ENCODE measurements around the gene FGB.

The FGB gene

DNA sequence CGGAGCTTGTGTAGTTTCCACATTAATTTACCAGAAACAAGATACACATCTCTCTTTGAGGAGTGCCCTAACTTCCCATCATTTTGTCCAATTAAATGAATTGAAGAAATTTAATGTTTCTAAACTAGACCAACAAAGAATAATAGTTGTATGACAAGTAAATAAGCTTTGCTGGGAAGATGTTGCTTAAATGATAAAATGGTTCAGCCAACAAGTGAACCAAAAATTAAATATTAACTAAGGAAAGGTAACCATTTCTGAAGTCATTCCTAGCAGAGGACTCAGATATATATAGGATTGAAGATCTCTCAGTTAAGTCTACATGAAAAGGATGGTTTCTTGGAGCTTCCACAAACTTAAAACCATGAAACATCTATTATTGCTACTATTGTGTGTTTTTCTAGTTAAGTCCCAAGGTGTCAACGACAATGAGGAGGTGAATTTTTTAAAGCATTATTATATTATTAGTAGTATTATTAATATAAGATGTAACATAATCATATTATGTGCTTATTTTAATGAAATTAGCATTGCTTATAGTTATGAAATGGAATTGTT is at the start of gene FGB:
FGB (plus strand) TSS at position 315 of the 558 bp plus-strand sequence; CDS start at position 323, 8 bp downstream.
- DNase-seq: no peak

DNA sequence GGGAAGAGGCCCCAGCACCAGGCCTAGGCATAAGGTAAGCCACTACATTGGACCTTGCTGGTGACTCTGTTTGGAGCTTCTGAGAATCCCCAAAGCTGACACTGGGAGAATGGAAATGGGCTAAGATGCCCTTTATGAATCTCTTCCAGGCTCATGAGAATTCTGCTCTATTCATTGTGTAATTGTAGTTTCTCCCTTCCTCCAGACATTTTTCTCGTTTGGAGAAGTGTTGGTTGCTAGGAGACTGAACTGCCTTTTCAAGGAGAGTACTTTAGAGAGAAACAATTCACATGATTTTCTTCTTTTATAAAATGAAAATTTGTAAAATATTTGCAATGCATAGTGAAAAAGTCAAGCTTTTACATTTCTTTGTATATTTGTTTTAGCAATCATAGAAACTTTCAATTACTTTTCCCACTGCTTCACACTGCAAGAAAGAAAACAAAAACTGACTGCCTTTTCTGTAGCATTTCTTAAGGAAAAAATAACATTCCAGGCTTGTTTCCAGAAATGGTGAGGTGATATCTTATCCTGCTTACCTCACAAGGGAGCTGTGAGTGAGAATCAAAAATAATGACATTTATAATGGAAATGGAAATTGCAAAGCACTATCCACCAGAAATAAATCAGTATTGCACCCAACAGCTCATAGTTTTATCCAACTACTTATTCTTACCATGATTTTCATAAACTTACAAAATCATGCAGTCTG is 46.3 kb upstream of the FGB start:
- no peak for DNase-seq

DNA sequence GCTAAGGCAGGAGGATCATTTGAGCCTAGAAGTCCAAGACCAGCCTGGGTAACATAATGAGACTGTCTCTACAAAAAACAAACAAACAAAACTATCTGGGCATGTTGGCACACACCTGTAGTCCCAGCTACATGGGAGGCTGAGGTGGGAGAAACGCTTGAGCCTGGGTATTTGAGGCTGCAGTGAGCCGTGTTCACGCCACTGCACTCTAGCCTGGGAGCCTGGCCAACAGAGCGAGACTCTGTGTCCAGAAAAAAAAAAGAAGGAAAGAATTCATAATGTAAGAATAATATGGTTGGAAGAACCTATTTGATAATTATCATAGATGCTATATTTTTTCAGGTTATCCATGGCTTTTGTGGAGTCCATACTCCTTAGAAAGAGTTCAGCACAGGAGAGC is 45.2 kb upstream of the FGB start:
- DNase-seq: no peak

DNA sequence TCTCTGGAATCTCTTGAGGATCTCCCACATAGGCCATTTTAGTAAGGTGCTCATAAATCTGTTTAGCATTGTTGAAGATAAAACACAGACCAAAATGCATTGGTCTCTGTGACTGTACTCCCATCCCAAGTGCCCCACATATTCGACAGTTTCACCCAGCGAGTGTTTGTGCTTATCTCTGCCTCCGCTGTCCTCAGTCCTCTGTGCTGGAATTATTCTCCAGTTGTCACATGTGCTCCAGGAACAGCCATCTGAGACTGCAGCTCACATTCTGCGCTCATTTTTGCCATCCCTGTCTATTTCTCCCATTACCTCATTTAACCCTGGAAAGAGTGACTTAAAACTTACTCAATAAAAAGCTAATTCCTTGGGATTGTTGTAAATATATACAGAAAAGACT is 43.6 kb upstream of the FGB start:
- DNase-seq: no peak

DNA sequence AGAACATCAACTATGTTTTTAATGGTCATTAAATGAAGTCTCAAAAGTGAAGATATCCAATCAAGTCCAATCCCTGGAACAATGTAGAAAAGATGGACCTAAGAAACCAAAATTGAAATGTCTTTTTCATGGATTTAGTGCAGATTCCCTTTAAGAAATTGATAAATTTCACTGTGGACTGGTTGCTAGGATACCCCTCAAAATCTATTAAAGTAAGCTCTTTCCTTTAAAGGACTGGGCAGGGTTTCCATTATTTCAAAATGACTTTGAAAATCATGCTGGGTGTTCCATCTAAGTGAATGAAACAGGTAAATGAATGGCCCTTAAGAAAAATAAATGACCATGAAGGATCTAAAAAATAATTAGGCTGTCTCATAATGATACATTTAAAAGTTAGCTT is 41.2 kb upstream of the FGB start:
- no peak for DNase-seq

DNA sequence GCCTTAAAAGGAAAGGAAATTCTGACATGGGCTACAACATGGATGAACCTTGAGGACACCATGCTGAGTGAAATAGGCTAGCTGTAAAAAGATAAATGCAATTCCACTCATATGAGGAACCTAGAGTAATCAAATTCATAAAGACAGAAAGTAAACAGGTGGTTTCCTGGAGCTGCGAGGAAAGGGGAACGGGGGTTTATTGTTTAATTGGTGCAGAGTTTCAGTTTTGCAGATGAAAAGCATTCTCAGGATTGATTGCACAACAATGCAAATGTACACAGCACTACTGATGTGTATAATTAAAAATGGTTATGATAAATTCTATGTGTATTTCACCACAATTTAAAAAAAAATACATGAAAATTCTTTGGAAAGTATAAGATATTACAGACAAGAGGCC is 36.7 kb upstream of the FGB start:
- no peak for DNase-seq

DNA sequence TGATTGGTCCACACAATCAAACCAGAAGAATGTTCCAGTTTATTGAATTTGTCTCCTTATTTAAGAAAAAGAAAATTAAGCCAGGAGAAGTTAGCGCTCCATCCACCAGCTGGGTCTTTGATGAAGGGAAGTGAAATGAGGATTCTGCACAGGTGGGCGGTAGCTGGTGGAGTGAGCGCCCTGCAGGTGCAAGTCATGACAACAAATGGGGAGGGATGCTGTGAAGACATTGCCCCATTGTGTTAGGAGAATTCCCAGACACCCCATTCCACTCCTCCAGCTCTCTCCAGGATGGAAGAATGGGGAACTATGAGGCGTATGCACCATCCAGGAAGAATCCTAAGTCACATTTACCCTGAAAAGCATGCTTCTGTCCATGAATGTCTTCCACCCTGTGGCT is 35.5 kb upstream of the FGB start:
- DNase-seq: no peak

DNA sequence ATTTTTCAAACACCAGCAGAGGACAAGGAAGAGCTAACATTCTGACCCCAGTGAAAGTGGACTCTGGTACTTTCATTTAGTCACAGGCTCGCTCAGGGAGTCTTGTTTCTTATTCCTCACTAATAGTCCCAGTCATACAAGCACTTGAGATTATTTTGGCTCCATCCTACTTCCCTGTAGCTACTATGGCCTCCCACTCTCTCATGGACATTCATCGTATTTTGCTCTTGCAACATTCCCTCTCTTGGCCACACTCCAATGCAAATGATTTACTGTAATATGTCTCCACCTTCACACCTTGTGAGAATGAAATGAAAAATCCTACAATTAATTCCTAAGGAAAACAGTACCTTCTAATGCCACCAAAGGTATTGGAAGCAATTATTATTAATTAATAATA is 33.9 kb upstream of the FGB start:
- peak; percentile 10 for DNase-seq

DNA sequence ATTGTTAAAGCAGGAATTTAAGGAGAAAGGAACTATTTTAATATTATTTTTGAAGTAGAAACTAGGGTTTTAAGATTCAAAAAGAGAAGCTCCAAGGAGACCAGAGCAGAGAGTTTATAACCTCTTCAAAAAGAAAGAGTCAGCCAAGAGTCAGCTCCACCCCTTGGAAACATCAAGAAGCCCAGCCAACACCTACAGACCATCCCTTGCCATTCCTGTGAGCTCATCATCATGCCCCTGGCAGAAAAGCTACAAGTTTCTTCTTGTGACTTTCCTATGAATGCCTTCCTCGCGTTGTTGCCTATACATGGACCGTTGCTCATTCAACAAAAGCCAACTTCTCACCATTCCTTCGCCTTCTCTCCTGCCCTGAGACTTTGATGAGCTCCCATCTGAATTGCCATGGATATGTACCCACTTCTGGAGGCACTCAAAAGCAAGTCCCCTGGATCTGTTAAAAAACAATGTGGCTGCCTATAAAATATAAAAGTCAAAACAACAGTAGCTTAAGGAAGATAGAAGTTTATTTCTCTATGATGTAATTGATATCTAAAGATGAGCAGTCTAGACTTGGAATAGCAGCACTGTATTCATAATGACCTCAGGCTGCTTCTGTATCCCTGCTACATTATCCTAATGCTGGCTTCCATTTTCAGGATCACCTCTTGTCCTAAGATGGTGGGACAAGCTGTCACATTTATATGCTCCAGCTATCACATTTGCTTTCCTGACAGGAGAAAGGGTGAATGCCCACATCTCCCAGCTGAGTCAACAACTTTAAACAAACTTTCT is 32.9 kb upstream of the FGB start:
- DNase-seq: no peak

DNA sequence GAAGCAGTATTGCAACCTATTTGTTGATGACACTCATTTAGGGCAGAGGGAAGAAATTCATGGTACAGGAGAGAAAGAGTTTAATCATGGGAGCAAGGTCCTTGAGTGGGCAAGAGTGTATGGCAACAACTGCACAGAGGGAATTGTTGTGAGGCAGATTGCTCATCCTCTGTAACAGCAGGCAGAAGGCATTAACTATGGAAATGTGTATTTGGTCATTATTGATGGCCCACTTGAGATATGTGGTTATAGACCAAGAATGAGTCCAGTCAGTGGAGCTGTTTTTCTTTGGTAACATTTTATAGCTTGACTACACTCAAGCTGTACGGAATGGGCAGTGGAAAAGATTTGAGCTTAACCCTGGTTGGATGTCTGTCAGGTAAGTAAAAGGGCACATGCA is 28.5 kb upstream of the FGB start:
- DNase-seq: no peak

DNA sequence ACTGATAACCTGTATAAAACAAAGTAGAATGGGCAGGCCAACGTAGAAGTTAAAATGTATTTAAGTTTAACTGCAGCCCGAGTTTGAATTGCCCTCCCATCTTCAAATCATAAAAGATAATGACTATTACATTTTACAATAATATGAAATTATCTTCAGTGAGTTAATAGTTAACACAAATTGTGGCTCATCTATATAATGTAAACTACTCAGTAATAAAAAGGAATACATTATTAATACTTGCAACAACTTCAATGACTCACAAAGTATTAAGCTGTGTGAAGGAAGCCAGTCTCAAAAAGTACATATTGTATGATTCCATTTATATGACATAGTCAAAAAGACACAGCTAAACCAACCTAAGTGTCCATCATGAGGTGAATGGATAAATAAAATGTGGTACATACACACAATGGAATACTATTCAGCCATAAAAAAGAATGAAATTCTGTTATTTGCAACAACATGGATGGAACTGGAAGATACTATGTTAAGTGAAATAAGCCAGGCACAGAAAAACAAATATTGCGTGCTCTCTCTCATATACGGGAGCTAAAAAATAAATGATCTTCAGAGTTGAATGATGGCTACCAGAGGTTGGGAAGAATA is 20.4 kb upstream of the FGB start:
- DNase-seq: no peak

DNA sequence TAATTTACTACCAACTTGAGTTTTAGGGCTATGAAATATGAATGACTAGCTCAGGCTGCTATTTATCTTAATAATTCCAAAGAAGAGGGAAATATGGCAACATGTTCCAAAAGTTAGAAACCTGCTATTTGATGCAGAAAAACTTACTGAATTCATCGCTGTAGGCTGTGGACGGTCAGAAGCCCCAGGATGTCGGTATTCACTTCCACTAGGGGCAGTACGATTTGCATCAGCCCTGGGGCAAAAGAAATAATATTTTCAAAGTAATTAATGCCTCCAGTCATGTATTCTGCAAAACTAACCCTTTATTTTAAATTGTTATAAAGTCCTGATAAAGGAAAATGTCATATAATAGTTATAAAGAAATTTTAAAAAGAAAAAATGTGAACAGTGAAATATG is 17.1 kb upstream of the FGB start:
- DNase-seq: no peak

DNA sequence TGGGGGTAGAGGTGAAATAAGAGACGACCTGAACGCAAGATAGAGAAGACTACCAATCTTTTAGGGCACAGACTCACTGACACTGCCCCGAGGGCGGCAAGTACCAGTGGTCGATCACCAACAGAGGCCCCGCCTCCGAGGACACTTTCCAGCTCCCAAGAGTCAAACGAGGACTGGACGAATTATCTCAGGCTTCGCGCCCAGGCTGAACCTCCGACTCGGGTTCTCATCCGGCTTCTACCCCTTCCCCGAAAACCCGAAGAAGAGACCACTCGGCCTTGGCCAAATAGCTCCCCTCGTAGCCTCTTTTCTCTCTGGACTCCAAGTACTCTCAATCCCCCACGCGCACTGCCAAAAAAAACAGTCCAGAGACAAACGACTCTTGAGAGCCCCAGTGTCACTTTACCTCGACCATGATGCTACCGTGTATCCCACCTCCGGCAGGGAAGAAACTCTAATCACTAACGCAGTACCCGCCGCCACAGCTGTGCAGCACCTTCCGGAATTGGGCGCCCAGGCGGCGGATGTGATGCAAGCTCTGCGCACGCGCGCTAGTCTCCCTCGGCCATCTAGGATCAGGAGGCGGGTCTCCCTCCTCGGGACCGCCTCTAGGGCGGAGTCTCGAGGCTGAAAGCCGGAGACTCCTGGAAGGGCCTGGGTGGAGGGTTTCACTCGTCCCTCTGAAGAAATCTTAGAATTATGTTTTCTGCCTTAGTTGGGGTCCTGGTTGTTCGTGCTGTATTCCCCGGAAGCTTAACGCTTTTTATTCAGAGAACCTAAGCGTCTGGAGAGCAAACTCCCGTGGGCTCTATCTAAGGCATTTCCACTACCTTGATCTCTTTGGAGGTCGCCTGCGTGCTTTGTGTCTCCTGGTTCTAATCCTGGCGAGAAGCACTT is 12.7 kb upstream of the FGB start, which contains the start of gene PLRG1:
PLRG1 (minus strand) TSS at position 507 of the 897 bp plus-strand sequence; CDS start at position 415, 92 bp downstream.
- peak; percentile 97 for DNase-seq

DNA sequence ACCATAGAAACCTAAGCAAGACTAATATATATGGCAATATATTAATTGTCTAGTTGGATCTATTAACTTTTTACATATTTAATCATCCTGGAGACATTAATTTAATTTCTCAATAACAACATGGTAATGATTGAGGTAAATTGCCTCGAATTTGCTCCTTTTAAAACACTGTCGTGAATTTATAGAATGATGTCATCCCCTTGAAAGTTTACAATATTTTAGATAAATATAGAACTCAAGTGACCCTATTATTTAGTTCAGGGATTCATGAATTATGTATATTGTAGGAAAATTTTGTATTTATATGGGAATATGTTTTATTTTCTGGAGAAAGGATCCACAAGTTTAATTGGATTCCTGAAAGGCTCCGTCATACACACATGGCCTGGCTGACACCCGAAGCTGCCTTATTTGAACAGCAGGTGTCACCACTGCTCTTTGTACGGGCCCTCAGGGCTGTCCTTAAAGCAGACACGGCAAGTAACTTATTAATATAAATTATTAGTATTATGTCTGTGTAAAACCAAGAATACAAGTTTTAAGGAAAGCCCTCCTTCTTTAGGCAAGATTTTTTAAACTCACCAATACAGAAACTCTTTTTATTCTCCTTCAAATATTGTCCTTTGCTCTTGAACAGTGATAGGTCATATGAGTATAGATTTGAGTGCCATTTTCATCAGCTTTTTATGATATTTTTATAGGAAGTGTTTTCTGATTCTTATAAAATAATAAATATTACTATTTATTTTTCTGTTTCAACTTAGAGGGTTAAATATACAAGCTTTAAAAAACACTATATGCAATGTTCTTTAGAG is 10.7 kb upstream of the FGB start:
- DNase-seq: peak; percentile 72

DNA sequence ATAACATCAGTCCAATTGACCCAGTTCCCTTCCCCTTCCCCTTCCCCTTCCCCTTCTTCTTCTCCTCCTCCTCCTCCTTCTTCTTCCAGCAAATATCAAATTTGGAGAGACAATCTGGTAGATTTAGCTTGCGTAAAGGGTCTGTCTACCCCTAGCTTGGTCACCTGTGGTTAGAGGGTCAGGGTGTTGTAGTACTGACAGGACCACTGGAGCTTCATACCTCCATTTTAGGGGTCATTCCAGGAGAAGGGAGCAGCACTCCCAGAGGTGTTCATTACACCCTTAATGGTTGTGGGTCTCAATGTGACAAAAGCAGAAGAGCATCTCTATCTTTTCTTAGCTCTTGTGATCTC is 3.7 kb upstream of the FGB start:
- no peak for DNase-seq

DNA sequence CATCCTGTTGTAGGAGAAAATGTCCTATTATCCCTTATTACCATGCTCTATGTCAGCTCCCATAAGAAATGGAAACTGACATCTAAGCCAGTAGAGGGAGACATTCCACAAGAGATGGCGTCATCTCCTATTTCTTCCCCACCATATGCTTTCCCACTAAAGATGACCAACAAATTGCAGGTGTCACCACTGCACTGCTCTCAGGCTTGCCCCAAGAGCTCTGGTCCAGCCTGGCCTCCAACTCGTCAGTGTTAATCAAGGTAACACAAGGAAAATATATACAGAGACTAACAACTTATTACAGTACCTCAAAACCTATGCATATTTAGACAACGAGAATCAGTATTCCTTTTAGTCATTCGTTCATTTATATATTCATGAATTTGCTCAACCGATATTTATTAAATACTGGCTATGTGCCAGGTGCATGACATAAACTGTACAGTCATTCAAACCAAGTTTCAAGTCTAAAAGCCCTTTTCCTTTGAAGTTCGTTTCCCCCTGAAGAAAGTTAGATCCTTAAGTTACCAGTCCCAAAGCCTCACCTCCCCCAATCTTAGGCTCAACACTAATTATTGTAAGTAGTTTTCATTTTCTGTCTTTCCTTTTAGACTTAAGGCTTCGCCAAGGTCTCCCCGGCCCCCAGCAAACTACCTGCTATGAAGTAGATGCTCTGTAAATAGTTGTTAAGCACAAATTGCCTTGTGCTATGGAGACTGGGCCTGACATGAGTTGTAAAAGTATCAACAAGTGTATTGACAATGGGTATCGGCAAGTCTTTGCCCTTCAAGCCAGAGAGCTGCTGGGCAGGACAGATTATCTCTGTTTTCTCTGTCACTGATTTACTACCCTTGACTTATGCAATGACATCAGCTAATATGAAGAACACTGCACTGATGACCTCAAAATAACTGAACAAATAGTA is 3.1 kb upstream of the FGB start:
- peak; percentile 33 for DNase-seq

DNA sequence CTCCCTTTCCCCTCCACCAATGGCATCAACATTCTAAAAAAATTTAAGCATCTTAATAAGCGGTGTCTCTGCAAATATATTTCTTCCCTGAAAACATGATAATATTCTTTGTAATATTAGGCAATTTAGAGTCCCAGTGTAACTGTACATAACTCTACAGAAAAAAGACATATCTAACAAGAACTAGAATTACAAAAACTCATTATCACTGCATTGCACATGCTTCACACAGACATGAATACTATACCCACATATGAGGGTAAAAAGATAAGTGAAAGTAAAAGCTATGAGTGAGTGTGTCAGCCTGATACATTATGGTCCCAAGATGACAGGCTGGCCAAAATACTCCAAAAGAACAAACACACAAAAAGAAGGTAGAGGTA is 2.4 kb upstream of the FGB start:
- DNase-seq: no peak

DNA sequence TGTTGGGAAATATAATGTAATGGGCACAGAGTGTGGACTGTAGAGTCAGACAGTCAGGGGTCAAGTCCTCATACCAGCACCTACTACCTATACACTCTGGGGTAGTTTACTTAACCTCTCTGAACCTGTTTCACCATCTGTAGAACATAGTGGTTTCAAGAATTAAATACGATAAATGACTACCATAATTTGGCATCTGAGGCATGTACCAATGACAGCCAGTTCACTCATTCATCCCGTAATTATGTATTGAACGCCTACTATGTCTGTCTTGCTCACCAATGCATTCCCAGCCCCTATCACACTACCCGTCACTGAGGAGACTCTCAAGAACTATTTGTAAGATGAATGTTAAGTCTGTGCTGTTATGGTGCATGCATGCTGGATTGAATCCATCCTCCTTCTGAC is 2.0 kb upstream of the FGB start:
- DNase-seq: no peak

DNA sequence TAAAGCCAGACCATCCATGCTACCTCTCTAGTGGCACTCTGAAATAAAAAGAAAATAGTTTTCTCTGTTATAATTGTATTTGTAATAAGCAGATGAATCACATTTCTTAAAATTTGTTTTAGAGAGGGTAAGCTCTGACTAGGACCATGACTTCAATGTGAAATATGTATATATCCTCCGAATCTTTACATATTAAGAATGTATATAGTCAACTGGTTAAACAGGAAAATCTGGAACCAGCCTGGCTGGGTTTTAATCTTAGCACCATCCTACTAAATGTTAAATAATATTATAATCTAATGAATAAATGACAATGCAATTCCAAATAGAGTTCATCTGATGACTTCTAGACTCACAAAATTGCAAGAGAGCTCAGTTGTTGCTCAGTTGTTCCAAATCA is 1.5 kb downstream of the FGB start:
- no peak for DNase-seq

DNA sequence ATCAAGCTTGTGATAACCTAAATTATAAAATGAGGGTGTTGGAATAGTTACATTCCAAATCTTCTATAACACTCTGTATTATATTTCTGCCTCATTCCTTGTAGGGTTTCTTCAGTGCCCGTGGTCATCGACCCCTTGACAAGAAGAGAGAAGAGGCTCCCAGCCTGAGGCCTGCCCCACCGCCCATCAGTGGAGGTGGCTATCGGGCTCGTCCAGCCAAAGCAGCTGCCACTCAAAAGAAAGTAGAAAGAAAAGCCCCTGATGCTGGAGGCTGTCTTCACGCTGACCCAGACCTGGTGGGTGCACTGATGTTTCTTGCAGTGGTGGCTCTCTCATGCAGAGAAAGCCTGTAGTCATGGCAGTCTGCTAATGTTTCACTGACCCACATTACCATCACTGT is 2.9 kb downstream of the FGB start:
- no peak for DNase-seq
